ENCODE data around the gene WDR81.

The WDR81 gene

DNA sequence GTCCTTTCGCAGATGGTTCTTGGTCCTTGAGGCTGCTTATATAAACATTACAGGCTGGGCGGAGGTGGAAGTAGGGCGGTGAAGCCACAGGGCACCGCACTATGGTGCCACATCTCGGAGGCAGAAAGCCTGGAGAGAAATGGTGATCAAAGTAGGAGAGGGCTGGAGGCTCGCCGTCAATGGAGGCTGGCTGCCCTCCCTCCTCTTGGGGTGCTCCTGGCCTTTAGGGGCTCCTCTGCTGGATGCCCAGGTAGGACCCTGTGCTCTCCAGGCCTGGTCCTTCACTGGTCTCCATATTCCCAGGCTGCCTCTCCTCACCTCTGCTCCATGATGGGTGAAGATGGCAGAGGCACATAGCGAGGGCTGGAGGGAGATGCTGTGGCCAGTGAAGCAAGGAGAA lies 12.2 kb upstream of the WDR81 start:
- Histone ChIP-seq H3K27ac (no peak overlapping the region), H3K79me2 (ENCODE audit: insufficient read depth, low read depth) (no peaks in the 10 kb centered on the region), H2AFZ (ENCODE audit: low read depth) (no peak overlapping the region), H3K4me1 (ENCODE audit: low read depth, poor library complexity, severe bottlenecking) (peaks cover 3% of the 10 kb centered on the region), H3K4me2 (no peak overlapping the region), H3K36me3 (ENCODE audit: insufficient read depth) (no peaks in the 10 kb centered on the region), H3K27me3 (ENCODE audit: insufficient read depth, low read depth) (no peaks in the 10 kb centered on the region), H4K20me1 (ENCODE audit: insufficient read depth) (no peaks in the 10 kb centered on the region), H3K4me3 (IDR thresholded peaks at IDR 0.05; ENCODE audit: insufficient read depth, low read depth, low read length) (no peak overlapping the region), H3K9ac (no peak overlapping the region)
- TF ChIP-seq, protein P1, sequence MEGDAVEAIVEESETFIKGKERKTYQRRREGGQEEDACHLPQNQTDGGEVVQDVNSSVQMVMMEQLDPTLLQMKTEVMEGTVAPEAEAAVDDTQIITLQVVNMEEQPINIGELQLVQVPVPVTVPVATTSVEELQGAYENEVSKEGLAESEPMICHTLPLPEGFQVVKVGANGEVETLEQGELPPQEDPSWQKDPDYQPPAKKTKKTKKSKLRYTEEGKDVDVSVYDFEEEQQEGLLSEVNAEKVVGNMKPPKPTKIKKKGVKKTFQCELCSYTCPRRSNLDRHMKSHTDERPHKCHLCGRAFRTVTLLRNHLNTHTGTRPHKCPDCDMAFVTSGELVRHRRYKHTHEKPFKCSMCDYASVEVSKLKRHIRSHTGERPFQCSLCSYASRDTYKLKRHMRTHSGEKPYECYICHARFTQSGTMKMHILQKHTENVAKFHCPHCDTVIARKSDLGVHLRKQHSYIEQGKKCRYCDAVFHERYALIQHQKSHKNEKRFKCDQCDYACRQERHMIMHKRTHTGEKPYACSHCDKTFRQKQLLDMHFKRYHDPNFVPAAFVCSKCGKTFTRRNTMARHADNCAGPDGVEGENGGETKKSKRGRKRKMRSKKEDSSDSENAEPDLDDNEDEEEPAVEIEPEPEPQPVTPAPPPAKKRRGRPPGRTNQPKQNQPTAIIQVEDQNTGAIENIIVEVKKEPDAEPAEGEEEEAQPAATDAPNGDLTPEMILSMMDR (conservative IDR thresholded peaks at IDR 0.05; ENCODE audit: low read depth, low read length) = no peak

DNA sequence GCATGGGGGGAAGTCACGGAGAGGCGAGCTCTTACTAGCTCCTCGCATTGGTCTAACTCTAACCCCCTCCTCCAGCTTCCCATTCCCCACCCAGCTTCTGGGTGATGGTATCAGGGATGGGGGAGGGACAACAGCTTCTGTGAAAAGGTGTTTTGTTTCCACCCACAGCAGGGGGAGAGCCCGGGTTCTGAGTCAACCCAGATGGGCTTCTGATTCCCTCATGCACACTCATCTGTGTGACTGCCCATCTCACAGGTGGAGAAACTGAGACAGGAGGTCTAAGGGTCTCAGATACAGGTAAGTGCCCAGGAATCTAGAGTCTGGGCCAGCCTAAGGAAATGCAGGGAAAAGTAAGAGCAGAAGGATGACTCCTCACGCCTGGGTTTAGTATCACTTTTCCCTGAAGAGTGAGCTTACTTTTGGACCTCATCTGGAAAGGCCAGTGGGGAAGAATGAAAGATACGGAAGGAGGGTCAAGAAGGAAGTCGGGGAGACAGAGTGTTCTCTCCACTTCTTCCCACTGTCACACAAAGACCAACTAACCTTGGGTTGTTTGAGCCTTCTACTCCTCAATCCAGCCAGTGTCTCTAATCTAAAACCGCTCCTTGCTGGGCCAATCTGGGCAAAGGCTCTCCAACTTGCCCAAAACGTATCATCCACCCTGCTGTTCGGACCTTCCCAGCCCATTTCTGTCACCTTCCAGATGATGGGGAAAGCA lies 11.2 kb upstream of the WDR81 start:
- Histone ChIP-seq H3K79me2 (ENCODE audit: insufficient read depth, low read depth) (no peaks in the 10 kb centered on the region), H3K4me1 (ENCODE audit: low read depth, poor library complexity, severe bottlenecking) (peaks cover 11% of the 10 kb centered on the region), H3K27ac (no peak overlapping the region), H4K20me1 (ENCODE audit: insufficient read depth) (no peaks in the 10 kb centered on the region), H2AFZ (ENCODE audit: low read depth) (no peak overlapping the region), H3K4me3 (IDR thresholded peaks at IDR 0.05; ENCODE audit: insufficient read depth, low read depth, low read length) (no peak overlapping the region), H3K4me2 (no peak overlapping the region), H3K27me3 (ENCODE audit: insufficient read depth, low read depth) (no peaks in the 10 kb centered on the region), H3K36me3 (ENCODE audit: insufficient read depth) (no peaks in the 10 kb centered on the region), H3K9ac (no peak overlapping the region)
- TF ChIP-seq, protein P1 (conservative IDR thresholded peaks at IDR 0.05; ENCODE audit: low read depth, low read length) = no peak

DNA sequence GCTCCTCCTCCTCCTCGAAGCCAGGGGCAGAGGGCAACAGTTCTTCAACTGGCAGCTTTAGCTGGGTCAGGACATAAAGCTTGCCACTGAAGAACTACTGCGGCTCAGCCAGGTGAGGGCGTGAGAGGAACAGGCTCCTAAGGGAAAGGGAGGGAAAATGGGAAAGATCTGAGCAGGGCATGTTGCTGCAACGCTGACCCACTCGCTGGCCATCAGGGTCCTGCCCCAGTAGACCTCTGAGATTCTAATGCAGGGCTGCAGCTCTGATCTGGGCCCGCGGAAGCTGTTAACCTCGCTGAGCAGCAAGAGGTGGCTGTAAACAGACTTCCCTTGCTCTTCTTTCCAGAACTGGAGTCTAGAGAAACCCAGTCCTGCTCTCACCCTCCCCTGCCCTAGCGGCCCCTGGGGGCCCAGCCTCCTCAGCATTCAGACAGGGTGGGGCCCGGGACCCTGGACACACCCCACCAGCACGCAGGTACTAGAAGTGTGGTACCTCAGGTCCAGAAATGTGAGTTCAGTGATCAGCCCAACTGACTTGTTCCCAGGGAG lies 10.6 kb upstream of the WDR81 start:
- H3K4me3 ChIP-seq (IDR thresholded peaks at IDR 0.05; ENCODE audit: insufficient read depth, low read depth, low read length) = no peak overlapping the region
- no peak overlapping the region for H3K27ac ChIP-seq
- H3K36me3 ChIP-seq (ENCODE audit: insufficient read depth) = no peaks in the 10 kb centered on the region
- no peaks in the 10 kb centered on the region for H3K79me2 ChIP-seq (ENCODE audit: insufficient read depth, low read depth)
- H2AFZ ChIP-seq (ENCODE audit: low read depth) = no peak overlapping the region
- H3K9ac ChIP-seq = no peak overlapping the region
- H4K20me1 ChIP-seq (ENCODE audit: insufficient read depth) = no peaks in the 10 kb centered on the region
- H3K4me2 ChIP-seq = no peak overlapping the region
- H3K27me3 ChIP-seq (ENCODE audit: insufficient read depth, low read depth) = no peaks in the 10 kb centered on the region
- TF ChIP-seq, protein P1 (conservative IDR thresholded peaks at IDR 0.05; ENCODE audit: low read depth, low read length) = no peak
- H3K4me1 ChIP-seq (ENCODE audit: low read depth, poor library complexity, severe bottlenecking) = peaks cover 13% of the 10 kb centered on the region

DNA sequence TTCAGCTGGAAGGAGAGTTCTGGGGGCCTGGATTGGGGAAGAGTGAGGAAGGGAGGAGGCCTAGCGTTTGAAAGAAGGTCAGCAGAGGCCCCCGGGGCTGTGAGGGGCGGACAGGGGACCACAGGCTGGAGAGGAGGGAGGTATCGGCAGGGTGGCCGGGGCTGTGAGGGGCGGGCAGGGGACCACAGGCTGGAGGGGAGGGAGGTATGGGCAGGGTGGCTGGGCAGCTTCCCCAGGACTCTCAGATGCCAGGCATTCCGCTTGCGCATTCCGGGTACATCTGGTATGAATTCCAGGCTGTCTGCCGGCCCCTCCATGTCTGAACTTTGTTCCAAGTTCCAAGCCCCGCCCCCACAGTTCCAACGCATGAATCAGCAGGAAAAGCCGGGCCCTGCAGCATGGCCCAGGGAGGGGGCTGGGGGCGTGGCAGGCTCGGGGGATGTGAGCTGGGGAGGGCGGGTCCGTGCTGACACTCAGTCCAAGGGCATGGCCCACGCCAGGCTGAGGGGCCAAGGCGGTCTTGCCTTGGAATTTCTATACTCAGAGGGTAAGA lies 10.0 kb upstream of the WDR81 start:
- H3K9ac ChIP-seq = no peak overlapping the region
- no peaks in the 10 kb centered on the region for H3K79me2 ChIP-seq (ENCODE audit: insufficient read depth, low read depth)
- H2AFZ ChIP-seq (ENCODE audit: low read depth) = no peak overlapping the region

More for the DNA sequence above, 10.0 kb upstream of the WDR81 start:
- Histone ChIP-seq H4K20me1 (ENCODE audit: insufficient read depth) (no peaks in the 10 kb centered on the region), H3K4me1 (ENCODE audit: low read depth, poor library complexity, severe bottlenecking) (peaks cover 13% of the 10 kb centered on the region), H3K27me3 (ENCODE audit: insufficient read depth, low read depth) (no peaks in the 10 kb centered on the region), H3K4me2 (no peak overlapping the region; the same call in 1 of the 2 replicates), H3K36me3 (ENCODE audit: insufficient read depth) (no peaks in the 10 kb centered on the region), H3K4me3 (IDR thresholded peaks at IDR 0.05; ENCODE audit: insufficient read depth, low read depth, low read length) (no peak overlapping the region), H3K27ac (no peak overlapping the region)
- TF ChIP-seq, protein P1 (conservative IDR thresholded peaks at IDR 0.05; ENCODE audit: low read depth, low read length) = no peak
